IPS-11a (cell line): ENCODE results near the gene PTH1R.

Experiments used
- H3K4me3 ChIP-seq: one replicate; pipeline ENCODE4 v1.5.1; 2013; ENCODE audit warnings: low read depth, low read length, control low read depth

The PTH1R gene

DNA sequence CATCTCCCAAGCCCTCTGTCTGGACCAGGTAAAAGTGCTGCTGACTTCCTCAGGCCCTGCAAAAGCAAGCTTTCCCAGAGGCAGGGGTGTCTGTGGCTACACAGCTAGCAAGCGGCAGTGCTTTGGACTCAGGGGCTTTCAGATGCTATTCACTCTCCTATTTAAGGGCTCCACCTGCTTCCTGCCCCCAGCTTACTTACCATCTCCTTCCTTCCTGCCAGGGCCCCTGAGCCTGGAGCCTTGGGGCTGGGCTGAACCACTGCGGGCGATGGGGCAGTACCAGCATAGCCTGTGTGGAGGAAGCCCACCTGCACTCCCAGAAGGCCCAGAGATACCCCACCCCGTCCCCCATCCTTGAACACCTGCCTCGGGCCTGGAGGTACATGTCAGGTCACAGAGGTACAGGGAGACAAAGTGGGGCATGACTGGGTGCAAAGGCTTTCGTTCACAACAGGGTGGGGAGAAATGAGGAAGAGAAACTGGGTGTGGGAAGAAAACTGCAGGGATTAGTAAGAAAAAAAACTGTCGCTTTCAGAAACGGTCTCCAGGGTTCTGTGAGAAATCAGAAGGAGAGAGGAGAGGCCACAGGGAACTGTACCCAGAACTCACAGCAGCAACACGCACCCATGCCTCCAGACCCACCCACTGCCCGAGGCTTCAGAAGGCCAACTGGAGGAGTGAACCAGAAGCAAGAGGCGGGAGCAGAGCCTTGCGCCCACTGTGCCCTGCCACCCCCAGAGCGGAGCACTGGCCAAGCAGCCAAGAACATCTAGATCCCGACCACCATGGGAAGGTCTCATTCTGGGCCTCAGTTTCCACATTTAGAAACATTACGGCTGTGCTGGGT is 49.6 kb downstream of the PTH1R start:
- no peak overlapping the region for H3K4me3 ChIP-seq

DNA sequence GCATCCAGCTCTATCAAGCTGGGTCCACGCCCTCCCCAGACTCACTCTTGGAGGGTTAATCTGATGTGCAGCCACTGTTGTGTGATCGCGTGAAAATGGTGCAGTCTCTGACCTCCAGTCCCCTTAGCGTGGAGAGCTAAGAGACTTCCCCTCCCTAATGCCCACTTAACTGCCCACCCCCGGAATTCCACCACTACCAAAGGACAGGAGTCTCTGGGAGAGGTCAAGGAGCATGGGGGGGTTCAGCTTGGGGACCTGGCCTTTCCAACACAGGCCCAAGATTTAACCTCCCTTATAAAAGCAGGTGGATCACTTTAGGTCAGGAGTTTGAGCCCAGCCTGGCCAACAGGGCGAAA is 50.2 kb downstream of the PTH1R start:
- H3K4me3 ChIP-seq: no peak overlapping the region

DNA sequence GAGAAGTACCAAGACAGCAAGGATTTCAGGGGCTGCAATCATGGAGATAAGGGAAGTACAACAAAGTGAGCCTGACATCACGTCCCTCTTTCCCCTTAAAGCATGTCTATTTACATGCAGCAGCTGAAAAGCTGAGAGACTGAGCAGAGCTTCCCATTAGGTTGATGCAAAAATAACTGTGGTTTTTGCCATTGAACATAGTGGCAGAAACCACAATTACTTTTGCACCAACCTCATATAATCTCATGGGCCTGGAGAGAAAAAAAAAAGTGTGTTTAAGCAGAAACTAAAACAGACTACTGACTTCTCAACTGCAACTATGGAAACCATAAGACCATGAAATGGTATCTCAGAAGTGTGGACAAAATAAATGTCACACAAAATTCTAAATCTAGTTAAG is 50.8 kb downstream of the PTH1R start:
- H3K4me3 ChIP-seq: no peak overlapping the region

- no peak overlapping the region for H3K4me3 ChIP-seq
These were observed 51.8 kb downstream of the PTH1R start for GRCh38 chr3:46929324-46929723.

GRCh38 chr3:46930166-46930944 is 52.8 kb downstream of the PTH1R start:
- H3K4me3 ChIP-seq: no peak overlapping the region

GRCh38 chr3:46930945-46931403 is 53.5 kb downstream of the PTH1R start:
- H3K4me3 ChIP-seq: no peak overlapping the region

GRCh38 chr3:46931631-46932331 is 54.3 kb downstream of the PTH1R start:
- no peak overlapping the region for H3K4me3 ChIP-seq

DNA sequence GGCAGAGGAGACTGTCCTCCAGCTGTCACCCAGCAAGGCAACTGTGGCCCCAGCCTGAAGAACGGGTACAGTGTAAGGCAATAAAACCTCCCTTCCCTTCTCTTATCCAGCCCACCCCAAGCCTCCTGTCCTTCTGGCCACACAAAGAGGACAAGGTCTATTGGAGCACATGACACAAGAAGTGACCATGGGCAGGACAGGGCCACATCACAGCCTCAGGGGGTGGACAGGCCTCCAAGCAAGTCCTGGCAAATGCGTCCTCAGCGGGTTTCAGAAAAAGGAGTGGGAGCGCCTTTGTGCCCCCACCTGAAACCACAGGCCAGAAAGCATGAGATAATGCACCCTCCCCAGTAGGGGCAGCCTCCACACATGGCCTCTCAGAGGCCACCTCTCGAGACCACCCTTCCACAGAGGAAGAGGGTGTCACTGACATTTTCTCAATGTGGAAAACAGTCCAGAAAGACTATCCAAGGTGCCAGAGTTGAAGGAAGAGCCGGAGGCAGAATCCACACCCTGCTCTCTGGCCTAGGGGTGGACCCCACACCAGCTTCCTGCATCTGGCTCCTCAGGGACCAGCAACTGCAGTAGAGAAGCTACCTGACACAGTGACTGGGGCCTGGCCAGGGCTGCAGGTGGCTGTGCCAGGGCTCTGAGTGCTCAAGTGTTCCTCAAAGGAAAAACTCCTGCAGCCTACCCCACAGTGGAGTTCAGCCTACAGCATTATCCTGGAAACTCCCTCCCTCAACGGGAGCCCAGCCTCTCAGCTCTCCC is 55.1 kb downstream of the PTH1R start:
- H3K4me3 ChIP-seq: no peak overlapping the region

- no peak overlapping the region for H3K4me3 ChIP-seq
These were observed 55.7 kb downstream of the PTH1R start for GRCh38 chr3:46933261-46933660.

DNA sequence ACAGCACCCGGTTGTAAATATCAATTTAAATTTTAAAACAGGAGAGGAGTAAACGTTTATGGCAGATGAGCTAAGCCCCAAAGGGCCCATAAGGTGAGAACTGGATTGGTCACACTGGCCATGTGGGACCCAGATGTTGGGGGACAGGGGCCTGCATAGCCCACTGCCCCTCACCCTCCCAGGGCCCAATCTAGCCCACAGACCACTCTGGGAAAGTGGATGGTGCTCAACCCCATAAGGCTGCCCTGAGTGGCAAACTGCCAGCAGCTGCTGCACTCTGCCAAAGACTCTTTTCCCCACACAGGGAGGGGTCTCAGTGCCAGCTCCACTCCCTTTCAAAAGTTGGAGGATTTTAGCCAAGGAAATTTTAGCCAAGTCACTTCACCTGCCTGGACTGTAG is 56.6 kb downstream of the PTH1R start:
- H3K4me3 ChIP-seq: no peak overlapping the region

DNA sequence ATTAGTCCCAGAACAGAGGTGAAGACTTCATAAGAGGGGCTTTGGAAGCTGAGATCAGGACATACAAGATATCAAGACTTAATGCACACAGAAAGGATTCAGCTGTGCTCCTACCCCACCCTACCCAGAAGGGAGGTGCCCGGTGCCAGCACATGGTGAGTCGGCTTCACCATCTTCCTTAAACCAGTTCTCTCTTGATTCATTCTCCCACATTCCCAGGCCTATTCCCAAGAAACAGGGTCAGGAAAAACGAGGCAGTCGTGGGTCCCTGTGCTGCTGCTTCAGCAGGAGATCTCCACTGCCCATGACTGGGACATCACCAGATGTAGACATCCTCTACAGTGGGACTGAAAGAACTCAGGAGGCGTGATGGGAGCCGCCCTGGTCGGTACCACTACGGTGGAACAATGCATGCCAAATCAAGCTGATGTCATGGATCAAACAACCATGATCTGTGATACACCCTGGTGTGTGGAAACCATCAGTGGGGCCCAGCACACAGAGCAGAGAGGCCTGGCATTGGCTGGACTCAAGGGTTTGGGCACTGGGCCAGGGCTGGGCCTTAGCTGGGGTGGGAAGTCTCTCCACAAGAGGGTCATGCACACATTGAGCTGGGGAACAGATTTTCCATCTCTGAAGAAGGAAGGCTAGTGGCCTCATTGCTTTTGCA is 57.1 kb downstream of the PTH1R start:
- no peak overlapping the region for H3K4me3 ChIP-seq

DNA sequence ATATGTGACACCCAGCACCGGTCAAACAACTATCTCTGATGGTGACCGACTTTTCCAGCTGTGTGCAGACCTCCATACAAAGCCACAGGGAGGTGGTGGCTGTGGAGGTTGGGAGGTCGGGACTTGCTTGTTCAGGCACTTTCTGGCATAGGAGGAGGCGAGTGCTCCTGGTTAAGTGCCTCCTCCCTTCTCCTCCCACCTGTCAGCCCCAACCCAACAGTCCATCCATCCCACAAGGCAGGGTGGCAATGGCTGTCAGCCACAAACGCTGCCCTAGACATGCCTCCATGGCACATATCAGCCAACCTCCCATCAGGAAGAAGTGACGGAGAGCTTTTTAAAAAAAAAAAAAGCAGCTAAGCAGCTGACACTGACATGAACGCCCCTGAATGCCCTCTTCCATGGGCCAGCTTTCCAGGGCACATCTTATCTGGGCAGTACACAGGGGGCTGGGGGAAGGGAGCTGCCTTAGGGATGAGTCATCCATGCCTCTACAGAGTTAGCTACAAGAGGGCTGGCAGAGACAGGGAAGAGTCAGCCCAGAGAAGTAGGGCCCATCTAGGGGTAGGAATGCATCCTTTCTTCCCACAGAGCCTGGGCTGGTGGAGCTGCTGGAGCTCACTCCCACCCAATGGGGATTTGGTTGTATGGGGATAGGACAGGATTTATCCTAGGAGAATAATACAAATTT is 57.8 kb downstream of the PTH1R start:
- H3K4me3 ChIP-seq: no peak overlapping the region

- no peak overlapping the region for H3K4me3 ChIP-seq
These were observed 58.6 kb downstream of the PTH1R start for GRCh38 chr3:46935989-46936558.

GRCh38 chr3:46936733-46937250 is 59.3 kb downstream of the PTH1R start:
- no peak overlapping the region for H3K4me3 ChIP-seq

- H3K4me3 ChIP-seq: no peak overlapping the region
These were observed 60.6 kb downstream of the PTH1R start for GRCh38 chr3:46938118-46938517.

DNA sequence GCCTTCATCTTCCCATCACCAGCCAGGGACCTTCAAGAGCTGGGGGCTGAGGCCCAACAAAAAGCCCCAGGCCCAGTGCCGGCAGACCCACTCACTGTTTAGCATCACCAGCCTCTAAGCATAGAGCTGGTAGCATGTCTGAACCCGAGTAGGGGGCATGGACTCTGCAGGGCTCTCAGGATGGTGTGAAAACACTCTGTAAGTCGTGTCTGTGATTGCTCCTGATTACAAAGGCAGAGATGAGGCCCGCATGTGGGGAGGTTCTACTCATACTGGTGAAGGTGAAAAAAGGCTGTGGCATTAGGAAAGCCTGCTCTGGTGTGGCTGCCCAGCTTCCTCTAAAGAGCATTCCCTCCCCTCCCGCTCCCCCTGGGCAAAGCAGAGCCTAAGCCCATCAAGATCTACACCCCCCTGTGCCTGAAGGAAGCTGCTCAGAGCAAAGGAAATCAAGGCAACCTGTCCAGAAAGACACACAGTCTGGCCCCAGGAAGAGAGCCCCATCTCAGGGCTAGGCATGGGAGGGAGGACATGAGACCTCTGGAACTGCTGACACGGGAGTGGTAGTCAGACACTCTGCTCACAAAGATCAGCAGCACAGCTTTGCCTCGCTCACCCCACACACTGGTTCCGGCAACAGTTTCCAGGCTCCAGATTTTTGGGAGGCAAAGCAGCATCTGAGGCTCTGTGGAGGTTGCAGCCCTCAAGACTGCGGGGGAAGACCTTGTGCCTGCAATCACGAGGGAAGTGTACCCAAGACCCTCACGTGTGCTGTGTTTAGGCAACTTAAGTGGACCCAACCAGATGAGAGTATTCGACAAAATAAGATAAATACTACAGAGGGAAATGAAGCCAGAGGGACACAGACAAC is 62.3 kb downstream of the PTH1R start:
- H3K4me3 ChIP-seq: no peak overlapping the region

GRCh38 chr3:46942076-46942475 is 64.6 kb downstream of the PTH1R start:
- no peak overlapping the region for H3K4me3 ChIP-seq
